ENCODE measurements around the gene PCSK1N.

DNA sequence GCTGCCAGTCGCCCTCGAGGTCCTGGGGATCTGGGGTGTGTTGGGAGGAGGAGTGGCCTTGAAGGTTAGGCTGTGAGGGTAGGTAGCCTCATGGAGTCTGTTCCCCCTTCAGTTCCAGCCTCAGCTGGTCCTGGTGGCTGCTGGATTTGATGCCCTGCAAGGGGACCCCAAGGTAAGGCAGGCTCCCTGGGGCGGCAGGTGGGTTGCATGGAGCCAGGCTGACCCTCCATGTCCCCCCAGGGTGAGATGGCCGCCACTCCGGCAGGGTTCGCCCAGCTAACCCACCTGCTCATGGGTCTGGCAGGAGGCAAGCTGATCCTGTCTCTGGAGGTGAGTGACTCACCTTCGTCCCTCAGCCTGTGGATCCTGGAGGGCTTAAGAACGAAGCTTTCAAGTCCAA lies 20.7 kb downstream of the PCSK1N start:
- TF ChIP-seq POLR2A (IDR thresholded peaks at IDR 0.05) (no peak), CTCF (IDR thresholded peaks at IDR 0.05) (no peak)

All from uterus (tissue), 2 donors.